Body of pancreas (tissue), 4 donors: Measurements from ENCODE around the gene MAEA. TPM values are rescaled to one million over a fixed set of nuclear protein-coding genes. Genes with fewer than 3 reads are reported as not detected.
A peak's percentile ranks its signal among the peaks of the same experiment; 100 is the strongest.
"Not testable (repeated sequence)": the region's sequence is repeated elsewhere in the genome, so short reads cannot be mapped to it uniquely, and the experiment has no call there.

Source experiments
- ATAC-seq: fragments of 150-250 bp; one replicate; pipeline ENCODE4 v1.9.1; 2016
- DNase-seq, 4 donors: peaks; one replicate each; pipeline ENCODE4 v3.0.0-alpha.2; 2019
- H3K27ac ChIP-seq, 4 donors: fragments of 200-600 bp; sonication (generic); 1 replicate in 3 of 4; 2 replicates in 1 of 4; pipeline versions ENCODE4 v1.5.1 to v1.6.1; 2016 to 2019; ENCODE audit warnings: mild to moderate bottlenecking in 1 of 4, mixed read lengths in 1 of 4, moderate library complexity in 1 of 4
- H3K27me3 ChIP-seq, 2 donors: fragments of 200-600 bp; sonication (generic); one replicate each; pipeline ENCODE4 v1.6.0; 2016; ENCODE audit warnings: mild to moderate bottlenecking in 1 of 2
- H3K36me3 ChIP-seq, 2 donors: fragments of 200-600 bp; sonication (generic); replicated peaks in 1 of 2; 2 replicates each; pipeline ENCODE4 v1.5.1; 2016; ENCODE audit warnings: low read depth in 2 of 2; ENCODE audit not compliant: insufficient read depth in 1 of 2
- H3K4me1 ChIP-seq: fragments of 200-600 bp; sonication (generic); one replicate; pipeline ENCODE4 v1.6.0; 2016
- H3K4me3 ChIP-seq, 2 donors: fragments of 200-600 bp; sonication (generic); 1 replicate in 1 of 2; 2 replicates in 1 of 2; pipeline ENCODE4 v1.5.1; 2016 to 2019
- H3K9me3 ChIP-seq, 3 donors: fragments of 200-600 bp; sonication (generic); 1 replicate in 2 of 3; 2 replicates in 1 of 3; pipeline ENCODE4 v1.5.1; 2016
- POLR2A ChIP-seq, 3 donors: fragments of 450-650 bp; IDR thresholded peaks; one replicate each; pipeline ENCODE4 v1.6.1; 2016; ENCODE audit warnings: antibody characterized with exemption in 3 of 3, mild to moderate bottlenecking in 2 of 3
- WGBS, 2 donors: methylation state at CpG; one replicate each; pipeline ENCODE4 v1.1.5; 2017; 5-methylcytosine and 5-hydroxymethylcytosine counted together
- intact Hi-C: fragments of 100-400 bp; cut with DNase I; formaldehyde crosslinking; loops from one replicate; pipeline ENCODE4 v1.15.1; 2023
- total RNA-seq, 2 donors: library from RNA; depleted of rRNA; stranded (reverse); fragments of >200 nt; gene quantifications; one replicate each; pipeline ENCODE4 v1.1.0, GENCODE V29; 2016
- TF ChIP-seq, protein P1 (sequence below), 7 experiments: fragments of 450-650 bp in 4 of 7; fragments of 200-600 bp in 3 of 7; sonication (generic) in 3 of 7; IDR thresholded peaks; one replicate each; pipeline ENCODE4 v1.5.1; 2016 to 2019; ENCODE audit warnings: antibody characterized with exemption in 7 of 7

MAEA gene
- total RNA-seq, 2 donors from 2014 or later = 68.7 to 88.0 TPM

DNA sequence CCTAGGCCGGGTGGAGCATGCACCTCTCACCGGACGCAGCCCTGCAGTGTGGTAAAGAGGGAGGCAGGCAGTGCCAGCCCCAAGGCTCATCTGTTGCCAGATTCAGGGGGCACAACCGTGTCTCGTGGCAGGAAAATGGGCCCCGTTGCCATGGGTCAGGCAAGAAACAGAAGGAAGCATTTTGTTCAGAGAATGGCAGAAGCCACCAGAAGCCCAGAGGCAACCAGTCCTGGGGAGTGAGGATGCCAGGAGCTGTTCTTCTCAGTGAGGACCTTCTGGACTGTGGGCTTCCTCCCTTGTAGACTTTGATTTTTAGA lies 44.8 kb downstream of the MAEA start:
- DNase-seq = no peak
- no peaks in the 10 kb centered on the region for H3K4me1 ChIP-seq
- H3K36me3 ChIP-seq = peaks cover 0 to 32% of the 10 kb centered on the region in 2 donors
- peak overlapping the region in 1 of 4 donors; percentile 25 for H3K27ac ChIP-seq
- 88 to 94% methylated on average over 6 of the region's 6 CpGs for WGBS, 2 donors
- H3K9me3 ChIP-seq = no peaks in the 10 kb centered on the region
- H3K4me3 ChIP-seq = no peak overlapping the region
- TF ChIP-seq, protein P1, sequence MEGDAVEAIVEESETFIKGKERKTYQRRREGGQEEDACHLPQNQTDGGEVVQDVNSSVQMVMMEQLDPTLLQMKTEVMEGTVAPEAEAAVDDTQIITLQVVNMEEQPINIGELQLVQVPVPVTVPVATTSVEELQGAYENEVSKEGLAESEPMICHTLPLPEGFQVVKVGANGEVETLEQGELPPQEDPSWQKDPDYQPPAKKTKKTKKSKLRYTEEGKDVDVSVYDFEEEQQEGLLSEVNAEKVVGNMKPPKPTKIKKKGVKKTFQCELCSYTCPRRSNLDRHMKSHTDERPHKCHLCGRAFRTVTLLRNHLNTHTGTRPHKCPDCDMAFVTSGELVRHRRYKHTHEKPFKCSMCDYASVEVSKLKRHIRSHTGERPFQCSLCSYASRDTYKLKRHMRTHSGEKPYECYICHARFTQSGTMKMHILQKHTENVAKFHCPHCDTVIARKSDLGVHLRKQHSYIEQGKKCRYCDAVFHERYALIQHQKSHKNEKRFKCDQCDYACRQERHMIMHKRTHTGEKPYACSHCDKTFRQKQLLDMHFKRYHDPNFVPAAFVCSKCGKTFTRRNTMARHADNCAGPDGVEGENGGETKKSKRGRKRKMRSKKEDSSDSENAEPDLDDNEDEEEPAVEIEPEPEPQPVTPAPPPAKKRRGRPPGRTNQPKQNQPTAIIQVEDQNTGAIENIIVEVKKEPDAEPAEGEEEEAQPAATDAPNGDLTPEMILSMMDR (IDR thresholded peaks at IDR 0.05) = no peak
- TF ChIP-seq POLR2A (IDR thresholded peaks at IDR 0.05) = no peak
- H3K27me3 ChIP-seq = no peaks in the 10 kb centered on the region
- intact Hi-C loops = no loop called here
- ATAC-seq = no peak

DNA sequence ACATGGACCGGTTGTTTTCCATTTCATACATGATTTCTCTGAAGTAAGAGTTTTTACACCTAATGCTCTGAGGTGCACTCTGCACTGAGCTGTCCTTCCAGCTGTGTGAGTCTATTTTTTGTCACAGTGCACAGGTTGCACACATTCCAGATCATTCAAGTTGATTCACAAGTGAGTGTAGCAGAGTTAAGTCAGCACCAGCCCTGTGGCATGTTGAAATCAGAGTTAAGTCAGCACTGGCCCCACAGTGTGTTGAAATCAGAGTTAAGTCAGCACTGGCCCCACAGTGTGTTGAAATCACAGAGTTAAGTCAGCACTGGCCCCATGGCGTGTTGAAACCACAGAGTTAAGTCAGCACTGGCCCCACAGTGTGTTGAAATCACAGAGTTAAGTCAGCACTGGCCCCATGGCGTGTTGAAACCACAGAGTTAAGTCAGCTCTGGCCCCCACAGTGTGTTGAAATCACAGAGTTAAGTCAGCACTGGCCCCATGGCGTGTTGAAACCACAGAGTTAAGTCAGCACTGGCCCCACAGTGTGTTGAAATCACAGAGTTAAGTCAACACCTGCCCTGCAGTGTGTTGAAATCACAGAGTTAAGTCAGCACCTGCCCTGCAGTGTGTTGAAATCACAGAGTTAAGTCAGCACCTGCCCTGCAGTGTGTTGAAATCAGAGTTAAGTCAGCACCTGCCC lies 45.6 kb downstream of the MAEA start:
- H3K27ac ChIP-seq, H3K9me3 ChIP-seq, ATAC-seq, H3K4me1 ChIP-seq, H3K4me3 ChIP-seq, intact Hi-C loops, H3K27me3 ChIP-seq, DNase-seq: not testable (repeated sequence)
- H3K36me3 ChIP-seq = peaks cover 0 to 36% of the 10 kb centered on the region in 2 donors
- 84 to 100% methylated on average over 3 to 4 of the region's 4 CpGs for WGBS, 2 donors

DNA sequence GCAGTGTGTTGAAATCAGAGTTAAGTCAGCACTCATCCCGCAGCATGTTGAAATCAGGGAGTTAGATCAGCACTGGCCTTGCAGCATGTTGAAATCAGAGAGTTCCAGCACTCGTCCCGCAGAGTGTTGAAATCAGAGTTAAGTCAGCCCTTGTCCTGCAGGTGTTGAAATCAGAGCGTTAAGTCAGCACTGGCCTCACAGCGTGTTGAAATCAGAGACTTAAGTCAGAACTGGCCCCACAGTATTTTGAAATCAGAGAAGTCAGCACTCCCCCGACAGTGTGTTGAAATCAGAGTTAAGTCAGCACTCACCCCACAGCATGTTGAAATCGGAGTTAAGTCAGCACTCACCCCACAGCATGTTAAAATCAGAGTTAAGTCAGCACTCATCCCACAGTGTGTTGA lies 46.4 kb downstream of the MAEA start:
- DNase-seq = no peak
- H3K27me3 ChIP-seq = no peaks in the 10 kb centered on the region
- H3K4me1 ChIP-seq = no peaks in the 10 kb centered on the region
- TF ChIP-seq POLR2A (IDR thresholded peaks at IDR 0.05) = no peak
- TF ChIP-seq, protein P1 (IDR thresholded peaks at IDR 0.05) = no peak
- no peak overlapping the region for H3K27ac ChIP-seq
- 85 to 88% methylated on average over 4 to 7 of the region's 7 CpGs for WGBS, 2 donors
- no peak for ATAC-seq
- H3K9me3 ChIP-seq = no peaks in the 10 kb centered on the region
- no peak overlapping the region for H3K4me3 ChIP-seq
- peaks cover 0 to 40% of the 10 kb centered on the region in 2 donors for H3K36me3 ChIP-seq
- intact Hi-C loops = no loop called here

DNA sequence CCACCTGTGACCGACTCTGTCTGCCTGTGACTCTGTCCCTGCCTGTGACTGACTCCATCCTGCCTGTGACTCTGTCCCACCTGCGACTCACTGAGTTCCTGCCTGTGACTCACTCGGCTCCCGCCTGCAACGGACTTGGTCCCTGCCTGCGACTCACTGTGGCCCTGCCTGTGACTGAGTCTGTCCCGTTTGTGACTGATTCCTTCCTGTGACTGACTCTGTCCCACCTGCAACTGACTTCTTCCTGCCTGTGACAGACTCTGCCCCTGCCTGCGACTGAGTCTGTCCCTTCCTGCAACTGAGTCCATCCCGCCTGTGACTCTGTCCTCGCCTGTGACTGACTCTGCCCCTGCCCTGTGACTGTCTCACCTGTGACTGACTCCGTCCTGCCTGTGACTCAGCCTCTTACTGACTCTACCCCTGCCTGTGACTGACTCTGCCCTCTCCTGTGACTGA lies 47.7 kb downstream of the MAEA start:
- H3K4me3 ChIP-seq = no peak overlapping the region
- H3K4me1 ChIP-seq = no peaks in the 10 kb centered on the region
- 85 to 92% methylated on average over 11 of the region's 11 CpGs for WGBS, 2 donors
- H3K27ac ChIP-seq = no peak overlapping the region
- DNase-seq (no peak), ATAC-seq (no peak)
- H3K9me3 ChIP-seq = no peaks in the 10 kb centered on the region
- TF ChIP-seq, protein P1 (IDR thresholded peaks at IDR 0.05) = no peak
- TF ChIP-seq POLR2A (IDR thresholded peaks at IDR 0.05) = no peak
- intact Hi-C loops = no loop called here
- H3K36me3 ChIP-seq = peaks cover 0 to 40% of the 10 kb centered on the region in 2 donors
- H3K27me3 ChIP-seq = no peaks in the 10 kb centered on the region

DNA sequence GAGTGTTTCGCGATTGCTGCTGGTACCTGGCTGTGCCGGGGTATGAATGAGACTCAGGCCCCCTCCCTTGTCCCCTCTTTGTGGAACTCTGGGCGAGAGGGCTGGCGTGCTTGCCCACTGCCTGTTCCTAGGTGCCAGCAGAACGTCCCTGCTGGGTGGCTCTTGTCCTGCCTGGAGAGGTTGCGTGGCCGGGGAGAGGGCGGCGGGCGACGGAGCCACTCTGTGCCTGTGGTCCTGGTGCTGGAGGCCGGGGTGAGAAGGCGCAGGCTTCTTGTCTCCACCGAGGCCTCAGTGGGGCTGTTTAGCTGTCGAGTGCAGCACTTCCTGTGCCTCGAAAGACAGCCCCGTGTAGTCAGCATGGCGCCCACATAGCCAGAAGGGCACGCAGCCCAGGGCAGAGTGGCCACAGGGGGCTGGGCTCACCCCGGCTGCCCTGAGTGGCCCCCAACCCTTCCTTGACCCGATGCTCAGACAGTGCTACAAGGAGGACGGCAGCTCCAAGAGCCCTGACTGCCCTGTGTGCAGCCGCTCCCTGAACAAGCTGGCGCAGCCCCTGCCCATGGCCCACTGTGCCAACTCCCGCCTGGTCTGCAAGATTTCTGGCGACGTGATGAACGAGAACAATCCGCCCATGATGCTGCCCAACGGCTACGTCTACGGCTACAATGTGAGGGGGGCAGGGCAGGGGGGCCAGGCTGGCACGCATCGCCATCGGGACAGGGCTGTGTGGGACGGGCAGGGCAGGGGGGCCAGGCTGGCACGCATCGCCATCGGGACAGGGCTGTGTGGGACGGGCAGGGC lies 48.5 kb downstream of the MAEA start:
- WGBS, 2 donors = 95 to 97% methylated on average over 20 to 32 of the region's 41 CpGs
- peaks cover 0 to 35% of the 10 kb centered on the region in 2 donors for H3K36me3 ChIP-seq
- intact Hi-C loops = no loop called here
- ATAC-seq (no peak), DNase-seq (no peak)
- H3K27me3 ChIP-seq = no peaks in the 10 kb centered on the region
- TF ChIP-seq, protein P1 (IDR thresholded peaks at IDR 0.05) = no peak
- no peak for TF ChIP-seq POLR2A (IDR thresholded peaks at IDR 0.05)
- H3K27ac ChIP-seq = no peak overlapping the region
- no peaks in the 10 kb centered on the region for H3K4me1 ChIP-seq
- H3K9me3 ChIP-seq = no peaks in the 10 kb centered on the region
- no peak overlapping the region for H3K4me3 ChIP-seq
